Measurements from ENCODE around the gene SYNJ1.
"Not testable (repeated sequence)": the region's sequence is repeated elsewhere in the genome, so short reads cannot be mapped to it uniquely, and the experiment has no call there.

Gene SYNJ1

GRCh38 chr21:32733990-32734613, 6.3 kb upstream of the SYNJ1 start:
- DNase-seq (ENCODE audit: low spot score): no peak

GRCh38 chr21:32733356-32733755, 5.5 kb upstream of the SYNJ1 start:
- DNase-seq (ENCODE audit: low spot score): no peak

DNA sequence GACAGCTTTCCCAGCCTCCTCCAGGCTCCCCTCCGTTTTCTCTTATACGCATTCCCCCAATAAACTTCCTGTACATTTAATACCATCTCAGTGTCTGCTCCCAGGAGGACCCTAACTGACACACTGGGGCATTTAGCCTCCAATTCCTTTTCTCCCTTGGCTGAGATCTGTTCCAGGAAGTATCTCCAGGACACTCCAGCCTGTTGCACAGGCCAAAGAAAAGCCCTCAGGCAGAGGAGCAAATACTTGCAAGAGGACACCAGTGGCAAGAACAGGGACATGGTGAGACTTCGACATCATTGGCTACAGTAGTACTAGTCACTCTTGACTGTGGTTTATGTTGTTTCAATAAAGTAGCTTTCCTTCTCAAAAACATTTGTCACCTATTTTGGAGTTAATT, 4.7 kb upstream of the SYNJ1 start:
- no peak for DNase-seq (ENCODE audit: low spot score)

GRCh38 chr21:32728848-32729247, 1.0 kb upstream of the SYNJ1 start:
- DNase-seq (ENCODE audit: low spot score): no peak

DNA sequence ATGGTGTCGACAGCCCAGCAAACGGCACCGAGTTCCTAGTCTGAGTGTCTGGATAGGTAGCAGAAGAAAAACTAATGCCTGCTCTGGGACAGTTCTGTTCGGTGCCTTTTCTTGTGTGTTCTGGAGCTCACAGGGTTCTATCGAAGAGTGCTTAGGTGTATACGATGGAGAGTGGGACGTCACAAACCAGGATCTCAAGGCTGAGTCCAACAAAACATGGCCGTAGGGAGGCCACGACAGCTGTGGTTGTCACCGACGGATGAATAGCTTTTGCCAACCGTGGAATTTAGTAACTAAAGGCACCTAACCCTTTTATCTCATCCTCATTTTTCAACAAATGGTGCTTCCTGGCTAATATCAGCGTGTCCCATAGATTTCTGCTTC, 635 bp upstream of the SYNJ1 start:
- no peak for DNase-seq (ENCODE audit: low spot score)

DNA sequence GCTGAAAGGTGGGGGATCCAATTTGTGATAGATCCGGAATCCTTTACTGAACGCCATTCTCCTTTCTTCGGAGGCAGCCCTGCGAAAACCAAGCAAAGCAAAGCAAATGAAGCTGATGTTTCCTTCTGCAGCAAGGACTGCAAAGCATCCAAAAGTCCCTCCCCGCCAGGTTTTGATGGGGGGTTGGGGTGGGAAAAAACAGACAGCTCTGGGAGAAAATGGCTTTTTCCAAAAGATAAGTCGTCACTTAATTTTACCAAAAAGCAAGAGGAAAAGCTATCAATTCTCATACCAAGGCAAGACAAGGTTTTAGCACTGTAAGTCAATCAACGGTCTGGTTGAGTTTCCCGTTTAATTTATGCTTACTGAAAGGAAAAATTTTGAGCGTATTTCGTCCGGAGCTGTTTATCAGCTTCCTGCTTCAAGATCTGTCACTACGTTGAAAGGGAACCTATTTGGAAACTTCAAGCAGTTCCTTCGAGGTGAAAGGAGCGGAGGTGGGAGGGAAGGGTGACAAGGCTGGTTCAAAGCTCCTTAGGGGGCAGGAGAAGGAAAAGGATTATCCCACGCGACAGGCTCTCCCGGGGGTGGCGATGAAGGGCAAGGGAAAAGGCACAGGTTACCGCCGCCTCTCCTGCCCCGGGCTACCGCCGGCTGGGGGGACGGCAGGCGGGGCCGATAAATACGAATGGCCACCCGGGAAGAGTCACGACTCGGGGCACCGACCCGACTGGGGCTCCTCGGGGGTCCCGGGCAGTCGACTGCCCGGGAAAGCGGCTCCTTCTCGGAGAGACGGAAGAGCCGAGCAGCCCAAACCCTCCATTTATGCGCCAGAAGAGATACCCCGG, 750 bp downstream of the SYNJ1 start:
- DNase-seq (ENCODE audit: low spot score): no peak

- no peak for DNase-seq (ENCODE audit: low spot score)
Measured at GRCh38 chr21:32719085-32719484, 8.7 kb downstream of the SYNJ1 start.

DNA sequence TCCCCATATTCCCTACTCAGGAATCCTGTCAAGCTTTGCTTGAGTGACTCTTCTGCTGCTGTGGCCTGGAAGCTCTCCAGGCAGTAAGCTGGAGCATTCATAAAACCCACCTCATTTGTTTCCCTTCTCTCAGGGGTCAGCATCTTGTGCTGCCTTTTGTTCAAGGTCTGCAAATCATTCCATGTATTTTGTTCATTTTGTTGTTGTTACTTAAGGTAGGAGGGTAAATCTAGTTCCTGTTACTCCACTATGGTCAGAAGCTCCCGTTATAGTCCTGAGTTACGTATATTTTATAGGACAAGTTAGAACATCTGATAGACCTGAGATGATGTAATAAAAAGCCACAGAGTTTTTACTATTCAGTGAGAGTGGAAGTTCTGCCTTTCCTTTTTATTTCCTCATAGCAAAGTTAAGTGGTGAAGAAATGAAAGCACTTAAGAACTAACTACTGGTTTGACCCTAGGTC, 9.9 kb downstream of the SYNJ1 start:
- no peak for DNase-seq (ENCODE audit: low spot score)

DNA sequence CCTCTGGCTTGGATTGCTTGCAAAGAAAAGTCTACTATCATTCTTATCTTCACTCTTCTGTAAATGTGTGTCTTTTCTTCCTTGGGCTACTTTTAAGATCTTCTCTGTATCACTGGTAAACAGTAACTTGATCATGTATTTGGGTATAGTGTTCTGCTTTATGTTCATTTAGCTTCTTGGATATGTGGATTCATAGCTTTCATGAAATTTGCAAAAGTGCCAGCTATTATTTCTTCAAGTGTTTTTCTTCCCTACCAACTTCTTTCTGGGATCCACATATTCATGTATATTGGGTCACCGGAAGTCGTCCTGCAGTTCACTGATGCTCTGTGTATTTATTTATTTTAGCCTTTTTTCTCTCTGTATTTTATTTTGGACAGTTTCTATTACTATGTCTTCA, 11.3 kb downstream of the SYNJ1 start:
- DNase-seq (ENCODE audit: low spot score): no peak

GRCh38 chr21:32713726-32714125, 14.1 kb downstream of the SYNJ1 start:
- no peak for DNase-seq (ENCODE audit: low spot score)

- no peak for DNase-seq (ENCODE audit: low spot score)
Measured at GRCh38 chr21:32712641-32713040, 15.2 kb downstream of the SYNJ1 start.

GRCh38 chr21:32712043-32712442, 15.8 kb downstream of the SYNJ1 start:
- no peak for DNase-seq (ENCODE audit: low spot score)

DNA sequence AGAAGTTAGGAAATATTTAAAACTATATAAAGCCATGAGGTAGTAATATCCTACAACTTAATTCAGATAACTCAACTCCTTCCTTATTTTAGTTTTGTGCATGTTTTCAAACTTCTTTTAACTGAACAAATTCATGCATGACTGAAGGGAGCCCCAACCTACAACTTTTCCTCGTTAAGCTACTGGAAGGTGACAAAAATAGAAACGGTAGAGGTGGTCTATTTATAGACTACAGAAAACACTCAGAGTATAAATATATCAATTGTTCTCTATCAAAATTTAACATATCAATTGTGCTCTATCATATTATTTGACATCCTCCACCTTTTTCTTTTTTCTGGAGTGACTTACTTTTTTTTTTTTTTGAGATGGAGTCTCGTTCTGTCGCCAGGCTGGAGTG, 16.8 kb downstream of the SYNJ1 start:
- DNase-seq (ENCODE audit: low spot score): no peak

- DNase-seq (ENCODE audit: low spot score): no peak
Measured at GRCh38 chr21:32710069-32710784, 17.6 kb downstream of the SYNJ1 start.

DNA sequence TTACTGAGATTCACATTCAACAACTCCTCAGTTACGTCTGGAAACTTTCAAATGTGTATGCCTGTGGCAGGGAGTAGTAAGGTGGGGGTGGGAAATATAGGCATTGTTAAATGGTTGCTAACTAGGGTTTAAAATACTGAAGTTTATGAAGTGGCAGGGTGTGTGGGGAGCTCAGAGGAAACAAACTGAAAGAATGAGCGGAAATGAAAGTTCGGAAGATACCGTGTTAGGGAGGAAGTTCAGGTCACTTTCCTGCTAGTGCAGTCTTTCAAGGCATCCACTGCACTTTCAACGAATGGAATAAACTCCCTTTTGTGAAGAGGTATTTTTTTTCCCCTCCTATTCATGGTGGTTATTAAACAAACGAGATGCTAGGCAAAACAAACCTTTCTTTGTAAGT, 19.7 kb downstream of the SYNJ1 start:
- no peak for DNase-seq (ENCODE audit: low spot score)

DNA sequence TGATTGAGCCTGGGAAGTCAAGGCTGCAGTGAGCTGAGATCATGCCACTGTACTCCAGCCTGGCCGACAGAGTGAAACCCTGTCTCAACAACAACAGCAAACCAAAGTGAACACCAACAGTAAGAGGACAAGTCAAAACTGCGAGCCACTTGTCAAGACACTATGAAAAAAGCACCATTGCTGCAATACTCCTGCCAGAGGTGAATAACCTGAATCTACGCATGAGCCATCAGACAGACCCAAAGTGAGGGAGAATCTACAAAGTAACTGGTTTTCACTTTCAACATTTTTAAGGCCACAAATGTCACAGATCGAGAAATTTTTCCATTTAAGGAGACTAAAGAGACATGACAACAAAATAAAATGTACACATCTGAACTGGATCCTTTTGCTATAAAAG, 21.9 kb downstream of the SYNJ1 start:
- no peak for DNase-seq (ENCODE audit: low spot score)

DNA sequence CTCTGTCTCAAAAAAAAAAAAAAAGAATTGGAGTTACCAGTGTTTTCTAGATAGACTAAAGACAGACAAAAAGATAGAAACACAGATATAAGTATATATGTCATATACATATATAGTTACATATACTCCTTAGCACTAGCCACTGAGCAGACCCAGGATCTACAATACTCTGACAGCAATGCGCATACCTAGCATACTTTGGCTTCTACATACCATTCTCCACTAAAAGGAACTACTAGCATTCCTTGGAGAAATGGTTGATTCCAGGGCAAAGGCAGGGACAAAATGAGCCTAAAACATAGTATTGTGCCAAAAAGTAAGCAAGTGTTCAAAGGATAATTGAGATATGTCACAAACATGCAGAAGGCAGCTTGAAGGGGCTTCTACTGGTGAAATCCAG, 22.7 kb downstream of the SYNJ1 start:
- DNase-seq (ENCODE audit: low spot score): no peak

- DNase-seq (ENCODE audit: low spot score): no peak
Measured at GRCh38 chr21:32702702-32703101, 25.1 kb downstream of the SYNJ1 start.

- DNase-seq (ENCODE audit: low spot score): no peak
Measured at GRCh38 chr21:32698971-32699693, 28.7 kb downstream of the SYNJ1 start.

DNA sequence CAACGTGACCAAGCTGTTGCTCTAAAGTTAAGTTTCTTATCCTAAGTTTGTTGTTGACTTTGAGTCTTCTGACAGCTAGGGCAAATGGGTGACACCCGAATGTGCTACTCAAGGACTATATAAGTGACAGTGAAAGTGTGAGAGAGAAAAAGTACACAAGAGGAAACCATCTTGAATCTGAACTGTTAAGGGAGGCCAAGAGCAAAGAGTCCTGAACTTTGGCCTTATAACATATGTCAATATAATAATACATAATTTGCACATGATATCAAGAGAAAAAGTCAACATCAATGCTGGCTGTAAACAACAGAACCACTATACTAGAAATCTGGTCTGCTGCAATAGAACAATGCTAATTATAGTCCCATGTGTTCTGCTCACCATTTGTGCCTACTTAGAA, 29.5 kb downstream of the SYNJ1 start:
- no peak for DNase-seq (ENCODE audit: low spot score)

DNA sequence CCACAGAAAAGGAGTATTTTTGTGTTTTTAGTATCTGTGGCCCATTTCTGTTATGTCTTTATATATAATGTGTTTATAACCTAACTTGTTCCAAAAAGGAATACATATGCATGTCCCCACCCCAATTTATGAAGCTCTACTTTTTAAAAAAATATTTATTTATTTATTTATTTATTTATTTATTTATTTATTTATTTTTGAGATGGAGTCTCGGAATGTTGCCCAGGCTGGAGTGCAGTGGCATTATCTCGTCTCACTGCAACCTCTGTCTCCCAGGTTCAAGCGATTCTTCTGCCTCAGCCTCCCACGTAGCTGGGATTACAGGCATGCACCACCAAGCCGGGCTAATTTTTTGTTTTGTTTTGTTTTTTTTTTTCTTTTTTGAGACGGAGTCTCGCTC, 32.3 kb downstream of the SYNJ1 start:
- DNase-seq (ENCODE audit: low spot score): not testable (repeated sequence)

DNA sequence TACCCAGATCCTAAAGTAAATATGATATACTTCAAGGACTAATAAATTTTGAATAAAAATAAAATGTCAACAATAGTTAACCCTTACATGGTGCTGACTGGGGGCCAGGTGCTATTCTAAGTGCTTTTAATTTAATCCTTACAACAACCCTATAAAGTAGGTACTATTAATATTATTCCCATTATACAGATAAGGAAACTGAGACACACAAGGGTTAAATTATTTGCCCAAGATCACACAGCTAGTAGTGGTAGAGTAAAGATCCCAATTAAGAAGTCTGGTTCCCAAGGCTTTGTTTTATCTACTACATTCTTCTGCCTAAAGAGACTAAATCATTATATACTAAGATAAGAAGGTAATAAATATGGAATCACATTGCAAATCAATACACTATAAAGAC, 34.2 kb downstream of the SYNJ1 start:
- DNase-seq (ENCODE audit: low spot score): no peak
